Mesenchymal stem cell (in vitro differentiated cells and primary cell): Measurements from ENCODE around the gene PDX1. TPM values are rescaled to one million over a fixed set of nuclear protein-coding genes. Genes with fewer than 3 reads are reported as not detected.

Source experiments
- DNase-seq: peaks from one replicate; pipeline ENCODE4 v3.0.0-alpha.2; 2013
- H2AFZ ChIP-seq: one replicate; pipeline ENCODE4 v1.6.1; 2013; ENCODE audit warnings: low read depth, mild to moderate bottlenecking, control low read depth, inconsistent platforms, low read length, moderate library complexity
- H2AK5ac ChIP-seq: 2 replicates; pipeline ENCODE4 v1.6.1; 2013; ENCODE audit warnings: low read length, moderate library complexity, mild to moderate bottlenecking, inconsistent platforms; ENCODE audit not compliant: severe bottlenecking
- H2BK120ac ChIP-seq: one replicate; pipeline ENCODE4 v1.6.1; 2013; ENCODE audit warnings: low read depth, mild to moderate bottlenecking, inconsistent platforms, low read length, moderate library complexity
- H2BK12ac ChIP-seq, 2 experiments: one replicate each; pipeline ENCODE4 v1.6.1; 2013; ENCODE audit warnings: inconsistent platforms in 2 of 2, low read length in 2 of 2, mild to moderate bottlenecking in 2 of 2, moderate library complexity in 2 of 2, control low read depth in 1 of 2
- H2BK15ac ChIP-seq: one replicate; pipeline ENCODE4 v1.6.1; 2013; ENCODE audit warnings: mild to moderate bottlenecking, low read depth, inconsistent platforms; ENCODE audit not compliant: poor library complexity, severe bottlenecking
- H2BK5ac ChIP-seq: 2 replicates; pipeline ENCODE4 v1.6.1; 2013; ENCODE audit warnings: low read depth, mild to moderate bottlenecking, low read length, control low read depth, inconsistent platforms; ENCODE audit not compliant: poor library complexity, severe bottlenecking
- H3K14ac ChIP-seq, 2 experiments: one replicate each; pipeline ENCODE4 v1.6.1; 2013; ENCODE audit warnings: inconsistent platforms in 2 of 2, low read length in 2 of 2, control low read depth in 1 of 2, mild to moderate bottlenecking in 1 of 2, moderate library complexity in 1 of 2
- H3K18ac ChIP-seq, 2 experiments: one replicate each; pipeline ENCODE4 v1.6.1; 2013; ENCODE audit warnings: inconsistent platforms in 2 of 2, low read length in 2 of 2, control low read depth in 1 of 2, low read depth in 1 of 2, mild to moderate bottlenecking in 1 of 2
- H3K23ac ChIP-seq, 2 experiments: one replicate each; pipeline ENCODE4 v1.6.1; 2013; ENCODE audit warnings: inconsistent platforms in 2 of 2, low read length in 2 of 2, mild to moderate bottlenecking in 2 of 2, moderate library complexity in 2 of 2, control low read depth in 1 of 2
- H3K27ac ChIP-seq: 2 replicates; pipeline ENCODE4 v1.5.1; 2013; ENCODE audit warnings: mild to moderate bottlenecking, moderate library complexity, low read length, control low read depth, inconsistent platforms; ENCODE audit not compliant: poor library complexity, severe bottlenecking
- H3K27me3 ChIP-seq, 2 experiments: 2 replicates each; pipeline versions ENCODE4 v1.6.1 to v1.7.0; 2013; ENCODE audit warnings: low read length in 2 of 2, mild to moderate bottlenecking in 2 of 2, moderate library complexity in 2 of 2, control low read depth in 1 of 2, inconsistent platforms in 1 of 2; ENCODE audit not compliant: control insufficient read depth in 1 of 2, insufficient read depth in 1 of 2
- H3K36me3 ChIP-seq, 2 experiments: 2 replicates each; pipeline versions ENCODE4 v1.6.1 to v1.7.0; 2013; ENCODE audit warnings: low read length in 2 of 2, control low read depth in 1 of 2, inconsistent platforms in 1 of 2, low read depth in 1 of 2, mild to moderate bottlenecking in 1 of 2; ENCODE audit not compliant: insufficient read depth in 2 of 2, control insufficient read depth in 1 of 2
- H3K4ac ChIP-seq, 2 experiments: one replicate each; pipeline ENCODE4 v1.6.1; 2013; ENCODE audit warnings: inconsistent platforms in 2 of 2, low read length in 2 of 2, mild to moderate bottlenecking in 2 of 2, moderate library complexity in 2 of 2, control low read depth in 1 of 2, low read depth in 1 of 2
- H3K4me1 ChIP-seq: 2 replicates; pipeline ENCODE4 v1.6.1; 2013; ENCODE audit warnings: low read depth, low read length, control low read depth; ENCODE audit not compliant: control insufficient read depth, insufficient read depth
- H3K4me2 ChIP-seq: 2 replicates; pipeline ENCODE4 v1.6.1; 2013; ENCODE audit warnings: low read length, mild to moderate bottlenecking, inconsistent platforms; ENCODE audit not compliant: poor library complexity, severe bottlenecking
- H3K4me3 ChIP-seq, 2 experiments: 2 replicates each; pipeline versions ENCODE4 v1.5.1 to v1.7.0; 2013; ENCODE audit warnings: low read length in 2 of 2, mild to moderate bottlenecking in 2 of 2, control low read depth in 1 of 2, low read depth in 1 of 2; ENCODE audit not compliant: insufficient read depth in 1 of 2
- H3K79me1 ChIP-seq: replicated peaks from 2 replicates; pipeline ENCODE4 v1.6.1; 2013; ENCODE audit warnings: mild to moderate bottlenecking, control low read depth, low read length, inconsistent platforms; ENCODE audit not compliant: poor library complexity, severe bottlenecking
- H3K9ac ChIP-seq: 2 replicates; pipeline ENCODE4 v1.7.0; 2013; ENCODE audit warnings: mild to moderate bottlenecking, low read length, moderate library complexity
- H3K9me3 ChIP-seq: 2 replicates; pipeline ENCODE4 v1.7.0; 2013; ENCODE audit warnings: mild to moderate bottlenecking, low read length; ENCODE audit not compliant: control insufficient read depth
- H4K8ac ChIP-seq: one replicate; pipeline ENCODE4 v1.6.1; 2013; ENCODE audit warnings: inconsistent platforms, mild to moderate bottlenecking, low read length, moderate library complexity
- H4K91ac ChIP-seq: one replicate; pipeline ENCODE4 v1.6.1; 2013; ENCODE audit warnings: mild to moderate bottlenecking, low read length, inconsistent platforms
- WGBS: methylation state at CpG from one replicate; pipeline ENCODE4 v1.1.7; 2013; ENCODE audit warnings: mixed read lengths; 5-methylcytosine and 5-hydroxymethylcytosine counted together
- polyA plus RNA-seq, 2 experiments: library from polyadenylated mRNA; stranded (reverse); fragments of 200-250 nt; gene quantifications; one replicate each; pipeline ENCODE4 v1.2.3, GENCODE V29; 2013

PDX1 gene
- polyA plus RNA-seq (2013, experiment 1 of 2): not detected
- polyA plus RNA-seq (2013, experiment 2 of 2): not detected

- 1% methylated on average over 68 of the region's 76 CpGs for WGBS
- no peak within 1 kb of the TSS for H4K91ac ChIP-seq
Observed at GRCh38 chr13:27919934-27920676, at the start of gene PDX1. PDX1 (plus strand) TSS chr13:27920000; CDS start chr13:27920139, 139 bp downstream.

DNA sequence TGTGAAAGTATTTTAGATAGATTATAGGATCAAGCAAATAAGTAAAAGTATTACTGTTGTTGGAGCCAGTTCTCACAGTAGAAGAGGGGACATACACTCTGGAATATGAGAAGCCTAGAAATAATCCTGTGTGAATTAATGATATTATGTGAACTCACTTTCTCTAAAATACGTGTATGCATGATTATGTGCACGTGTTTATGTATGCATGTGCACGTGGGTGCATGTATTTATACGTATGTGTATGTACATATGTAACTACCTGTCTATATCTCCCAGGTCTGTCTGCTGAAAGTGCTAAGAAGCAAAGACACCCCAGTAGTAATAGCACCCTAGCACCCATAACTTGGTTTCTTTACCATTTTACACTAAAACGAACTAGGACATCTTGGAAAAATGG is 41.5 kb upstream of the PDX1 start:
- Histone ChIP-seq H3K27ac (no peak overlapping the region), H2AFZ (no peak overlapping the region), H3K18ac (no peak overlapping the region), H4K91ac (no peak overlapping the region), H3K27me3 (peaks cover 14 to 30% of the 10 kb centered on the region in 2 experiments), H3K36me3 (no peaks in the 10 kb centered on the region), H3K4ac (no peak overlapping the region), H3K14ac (no peak overlapping the region), H2BK120ac (no peak overlapping the region), H4K8ac (no peak overlapping the region), H2BK15ac (no peak overlapping the region), H3K9me3 (peaks cover 3% of the 10 kb centered on the region), H3K4me1 (no peaks in the 10 kb centered on the region), H2AK5ac (no peak overlapping the region), H2BK5ac (no peak overlapping the region), H2BK12ac (no peak overlapping the region), H3K4me2 (no peak overlapping the region), H3K79me1 (no peaks in the 10 kb centered on the region), H3K4me3 (no peak overlapping the region), H3K9ac (no peak overlapping the region), H3K23ac (no peak overlapping the region)
- no CpG with 5 or more reads among the region's 5 CpGs for whole genome bisulfite sequencing
- DNase-seq: no peak

More at GRCh38 chr13:27919934-27920676, at the start of gene PDX1:
- H3K9me3 ChIP-seq: no peaks in the 10 kb centered on the region
- peak within 1 kb of the TSS; percentile 31 to 71 for H3K4me3 ChIP-seq
- H3K4me1 ChIP-seq: peaks cover 28% of the 10 kb centered on the region
- peak within 1 kb of the TSS in 1 of 2 experiments; percentile 80 for H3K23ac ChIP-seq
- H2AFZ ChIP-seq: no peak within 1 kb of the TSS
- H2BK12ac ChIP-seq: no peak within 1 kb of the TSS
- no peak for DNase-seq
- peak within 1 kb of the TSS; percentile 54 for H3K4me2 ChIP-seq
- no peaks in the 10 kb centered on the region for H3K79me1 ChIP-seq
- H4K8ac ChIP-seq: no peak within 1 kb of the TSS
- H2AK5ac ChIP-seq: no peak within 1 kb of the TSS
- H3K14ac ChIP-seq: no peak within 1 kb of the TSS
- no peak within 1 kb of the TSS for H2BK120ac ChIP-seq
- no peak within 1 kb of the TSS for H3K27ac ChIP-seq
- no peak within 1 kb of the TSS for H2BK15ac ChIP-seq
- H3K4ac ChIP-seq: no peak within 1 kb of the TSS
- H3K27me3 ChIP-seq: peaks cover 96% of the 10 kb centered on the region in 2 experiments
- no peaks in the 10 kb centered on the region for H3K36me3 ChIP-seq
- no peak within 1 kb of the TSS for H2BK5ac ChIP-seq
- no peak within 1 kb of the TSS for H3K9ac ChIP-seq
- H3K18ac ChIP-seq: no peak within 1 kb of the TSS

DNA sequence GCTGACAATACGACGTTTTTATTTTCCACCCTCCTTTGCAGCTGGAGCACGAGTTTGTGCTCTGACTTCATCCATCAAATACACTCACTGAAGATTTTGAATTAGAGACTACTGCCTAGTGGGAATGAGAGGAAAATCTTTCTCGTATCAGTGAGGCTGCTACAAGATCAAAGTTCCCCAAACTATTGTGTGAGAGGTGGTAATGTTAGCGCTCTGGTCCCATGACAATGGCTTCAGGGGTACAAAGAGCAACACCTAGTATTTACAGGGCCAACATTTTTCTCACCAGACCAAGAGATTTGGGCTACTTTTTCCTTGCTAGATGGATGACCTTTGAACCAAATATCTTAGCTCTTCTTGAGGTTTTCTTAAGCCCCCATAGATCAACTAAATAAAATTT is 30.3 kb upstream of the PDX1 start:
- 13% methylated on average over 1 of the region's 5 CpGs for WGBS
- Histone ChIP-seq H2BK120ac (no peak overlapping the region), H2BK15ac (no peak overlapping the region), H3K14ac (no peak overlapping the region), H3K4ac (no peak overlapping the region), H3K4me2 (no peak overlapping the region), H2AFZ (no peak overlapping the region), H3K18ac (no peak overlapping the region), H3K36me3 (no peaks in the 10 kb centered on the region), H3K4me3 (no peak overlapping the region), H4K91ac (no peak overlapping the region), H4K8ac (no peak overlapping the region), H3K23ac (no peak overlapping the region), H2BK12ac (no peak overlapping the region), H3K9ac (no peak overlapping the region), H3K27ac (no peak overlapping the region), H3K4me1 (no peaks in the 10 kb centered on the region), H3K9me3 (peaks cover 12% of the 10 kb centered on the region), H2AK5ac (no peak overlapping the region), H3K79me1 (no peaks in the 10 kb centered on the region), H2BK5ac (no peak overlapping the region), H3K27me3 (peaks cover 0 to 2% of the 10 kb centered on the region in 2 experiments)
- no peak for DNase-seq

DNA sequence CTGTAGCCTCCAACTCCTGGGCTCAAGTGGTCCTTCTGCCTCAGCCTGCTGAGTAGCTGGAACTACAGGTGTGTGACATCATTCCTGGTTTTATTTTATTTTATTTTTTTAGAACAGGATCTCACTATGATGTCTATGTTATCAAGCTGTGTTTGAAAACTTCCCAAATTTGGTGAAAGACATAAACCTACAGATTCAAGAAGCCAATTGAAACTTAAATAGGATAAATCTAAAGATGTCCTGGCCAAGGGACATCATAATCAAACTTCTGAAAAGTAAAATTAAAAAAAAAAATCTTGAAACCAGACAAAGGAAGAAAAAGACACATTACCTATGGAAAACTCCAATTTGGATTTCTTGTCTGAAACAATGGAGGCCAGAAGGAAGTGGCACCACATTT is 23.1 kb upstream of the PDX1 start:
- no peak overlapping the region for H3K4ac ChIP-seq
- H2BK120ac ChIP-seq: no peak overlapping the region
- no peak overlapping the region for H3K4me2 ChIP-seq
- no peaks in the 10 kb centered on the region for H3K36me3 ChIP-seq
- no peak overlapping the region for H2BK12ac ChIP-seq
- no peak overlapping the region for H3K4me3 ChIP-seq
- H3K23ac ChIP-seq: no peak overlapping the region
- no peak overlapping the region for H4K8ac ChIP-seq
- H2AK5ac ChIP-seq: no peak overlapping the region
- no peak overlapping the region for H3K14ac ChIP-seq
- no peak overlapping the region for H4K91ac ChIP-seq
- H3K27ac ChIP-seq: no peak overlapping the region
- no peak overlapping the region for H2AFZ ChIP-seq
- H3K18ac ChIP-seq: no peak overlapping the region
- no peak overlapping the region for H2BK5ac ChIP-seq
- no peak overlapping the region for H3K9ac ChIP-seq
- peaks cover 0 to 9% of the 10 kb centered on the region in 2 experiments for H3K27me3 ChIP-seq
- no peaks in the 10 kb centered on the region for H3K79me1 ChIP-seq
- no peak for DNase-seq
- peaks cover 12% of the 10 kb centered on the region for H3K9me3 ChIP-seq
- no peak overlapping the region for H2BK15ac ChIP-seq
- no peaks in the 10 kb centered on the region for H3K4me1 ChIP-seq
